K562 (cell line): Measurements from ENCODE around the gene RNH1.

Experiments used
- ARNT ChIP-seq, 2 experiments: fragments of 450-650 bp; IDR thresholded peaks; 2 replicates each; pipeline ENCODE4 v1.6.1; 2016; ENCODE audit warnings: mild to moderate bottlenecking in 1 of 2
- CBX5 ChIP-seq: IDR thresholded peaks from 2 replicates; pipeline ENCODE4 v1.6.1; 2014; ENCODE audit warnings: low read depth, borderline replicate concordance
- CTCF ChIP-seq, 3 experiments: IDR thresholded peaks in 2 of 3; conservative IDR thresholded peaks in 1 of 3; 2 replicates each; pipeline ENCODE4 v1.5.1; 2011 to 2012; ENCODE audit warnings: low read length in 3 of 3, mild to moderate bottlenecking in 3 of 3, control low read depth in 2 of 3, improper control_type of control experiment in 1 of 3, inconsistent platforms in 1 of 3, low read depth in 1 of 3, mixed read lengths in 1 of 3, moderate library complexity in 1 of 3; ENCODE audit not compliant: insufficient read depth in 2 of 3
- PML ChIP-seq: IDR thresholded peaks from 2 replicates; pipeline ENCODE4 v1.6.1; 2012; ENCODE audit warnings: low read length, inconsistent platforms
- POLR2A ChIP-seq: fragments of 450-650 bp; conservative IDR thresholded peaks from 2 replicates; pipeline ENCODE4 v1.6.1; 2016
- REST ChIP-seq, 2 experiments: fragments of 450-650 bp; formaldehyde crosslinking in 1 of 2; IDR thresholded peaks; 2 replicates each; pipeline versions ENCODE4 v1.4.0 to v1.6.1; 2014 to 2020; ENCODE audit warnings: mild to moderate bottlenecking in 2 of 2, borderline replicate concordance in 1 of 2, low read depth in 1 of 2
- SIN3A ChIP-seq, 2 experiments: fragments of 150-350 bp in 1 of 2; IDR thresholded peaks; 2 replicates each; pipeline ENCODE4 v1.6.1; 2011 to 2016; ENCODE audit warnings: borderline replicate concordance in 2 of 2, low read depth in 2 of 2, low read length in 2 of 2, mild to moderate bottlenecking in 2 of 2, moderate library complexity in 2 of 2; ENCODE audit not compliant: control insufficient read depth in 1 of 2
- TRIM24 ChIP-seq, 2 experiments: fragments of 450-650 bp; IDR thresholded peaks; 2 replicates each; pipeline ENCODE4 v1.6.1; 2016
- ZBTB34 ChIP-seq: fragments of 250-450 bp; sonication (Bioruptor Pico); IDR thresholded peaks from 2 replicates; pipeline ENCODE4 v1.8.0; 2021; ENCODE audit warnings: mild to moderate bottlenecking, moderate library complexity

GRCh38 chr11:501683-502287 is 5.3 kb downstream of the RNH1 start:
- TF ChIP-seq CTCF (IDR thresholded peaks at IDR 0.05 in 2 of 3, conservative IDR thresholded peaks at IDR 0.05 in 1 of 3; ENCODE audit: insufficient read depth in 2 of 3, low read depth in 1 of 3, low read length in 3 of 3) (no peak), CBX5 (no peak), SIN3A (IDR thresholded peaks at IDR 0.05; ENCODE audit: borderline replicate concordance in 2 of 2, control insufficient read depth in 1 of 2, low read depth in 2 of 2, low read length in 2 of 2) (no peak), ARNT (IDR thresholded peaks at IDR 0.05) (no peak), POLR2A (no peak), ZBTB34 (CRISPR knock-in tag) (no peak), REST (IDR thresholded peaks at IDR 0.05; ENCODE audit: borderline replicate concordance) (no peak), REST (CRISPR knock-in tag; IDR thresholded peaks at IDR 0.05; ENCODE audit: low read depth) (no peak), TRIM24 (IDR thresholded peaks at IDR 0.05) (no peak), PML (no peak)
